Fibroblast of skin of left biceps (primary cell): ENCODE results near the gene SNX11.

Source experiments
- DNase-seq, 2 experiments: peaks; one replicate each; pipeline ENCODE4 v3.0.0-alpha.2; 2013; ENCODE audit warnings: low read depth in 2 of 2

The SNX11 gene

GRCh38 chr17:48162306-48162934, 54.9 kb downstream of the SNX11 start:
- DNase-seq = no peak

GRCh38 chr17:48162946-48163506, 55.5 kb downstream of the SNX11 start:
- DNase-seq = no peak

GRCh38 chr17:48163809-48164208, 56.2 kb downstream of the SNX11 start:
- no peak for DNase-seq

DNA sequence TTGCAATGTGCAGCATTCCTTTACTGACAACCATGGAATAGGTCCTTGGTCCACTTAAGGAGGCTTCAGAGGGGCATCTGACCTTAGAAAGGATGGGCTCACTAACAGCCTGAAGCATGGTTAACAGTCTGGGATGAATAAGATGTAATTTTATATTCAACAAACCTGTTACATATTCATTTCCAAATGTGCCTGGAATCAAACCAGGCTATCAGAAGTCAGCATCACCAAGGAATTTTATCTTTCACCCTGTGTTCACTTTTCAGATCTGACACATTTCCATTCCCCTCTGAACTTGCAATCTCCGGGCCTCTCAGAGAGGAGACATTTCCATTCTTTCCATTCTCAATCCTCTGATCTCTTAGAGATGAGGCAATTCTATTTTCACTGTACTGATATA, 62.4 kb downstream of the SNX11 start:
- DNase-seq = no peak
